Activated CD4-positive, CD25-positive, alpha-beta regulatory T cell (primary cell): Measurements from ENCODE around the gene PCYT1B.
"Not testable (repeated sequence)": the region's sequence is repeated elsewhere in the genome, so short reads cannot be mapped to it uniquely, and the experiment has no call there.

Experiments used
- DNase-seq, 4 experiments: peaks; one replicate each; lab custom pipeline; 2025; lab: John Stamatoyannopoulos, UW

Gene PCYT1B

DNA sequence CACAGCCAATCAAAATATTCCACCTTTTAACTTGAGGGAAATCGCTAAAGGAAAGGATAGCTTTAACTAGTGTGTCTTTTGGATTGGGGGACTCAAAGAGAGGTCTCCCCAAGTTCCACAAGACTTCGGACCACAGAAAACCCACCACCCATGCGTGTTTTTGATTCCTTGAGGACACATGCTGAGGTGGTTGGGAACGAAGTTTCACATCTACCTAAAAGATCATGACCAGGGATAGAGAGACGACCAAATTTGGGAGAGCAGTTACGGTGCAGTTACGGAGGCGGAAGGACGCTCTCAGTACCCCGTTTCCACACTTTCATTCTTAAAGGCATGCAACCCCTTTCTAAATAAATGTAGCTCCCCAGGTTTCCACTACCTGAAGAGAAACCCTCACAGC is 1.1 kb downstream of the PCYT1B start:
- no peak for DNase-seq

GRCh38 chrX:24643116-24643515 is 4.0 kb downstream of the PCYT1B start:
- DNase-seq = no peak

DNA sequence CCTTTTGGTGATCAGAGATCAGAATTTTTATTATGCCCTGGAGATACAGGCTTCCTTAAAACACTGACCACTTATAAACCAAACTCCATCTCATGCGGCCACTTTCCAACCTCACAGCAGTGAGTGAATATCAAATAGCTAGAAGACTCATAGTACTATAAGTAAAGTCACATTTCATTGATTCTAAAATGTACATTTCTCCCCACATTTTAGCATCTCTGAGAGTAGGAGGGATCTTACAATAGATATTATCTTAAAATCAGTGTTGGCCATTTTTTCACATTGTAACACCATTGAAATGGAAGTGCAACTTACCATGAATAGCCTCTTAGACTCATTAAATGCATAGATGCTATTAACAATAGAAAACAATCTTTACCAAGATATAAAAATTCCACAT is 17.4 kb downstream of the PCYT1B start:
- DNase-seq = no peak

DNA sequence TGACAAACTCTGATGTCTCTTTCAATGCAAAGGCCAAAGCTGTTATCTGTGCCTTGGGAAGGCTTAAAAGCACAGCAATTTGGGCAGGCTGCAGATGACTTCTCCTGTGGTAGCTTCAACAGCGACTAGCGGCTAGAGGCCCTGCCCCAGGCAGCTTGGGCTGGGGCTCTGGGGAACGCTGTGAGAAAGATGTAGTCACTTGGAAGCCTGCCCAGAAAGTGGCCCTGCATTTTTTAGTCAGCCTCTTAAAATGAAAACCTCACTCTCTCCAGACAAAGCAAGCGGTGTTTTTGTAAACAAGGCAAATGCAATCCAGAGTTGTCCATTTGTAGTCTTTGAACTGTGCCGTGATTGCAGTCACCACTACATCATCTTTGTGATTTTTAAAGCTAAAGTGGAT is 27.5 kb downstream of the PCYT1B start:
- no peak for DNase-seq

GRCh38 chrX:24610516-24610915 is 36.6 kb downstream of the PCYT1B start:
- DNase-seq = no peak

- DNase-seq = no peak
Measured at GRCh38 chrX:24607616-24608015, 39.5 kb downstream of the PCYT1B start.

DNA sequence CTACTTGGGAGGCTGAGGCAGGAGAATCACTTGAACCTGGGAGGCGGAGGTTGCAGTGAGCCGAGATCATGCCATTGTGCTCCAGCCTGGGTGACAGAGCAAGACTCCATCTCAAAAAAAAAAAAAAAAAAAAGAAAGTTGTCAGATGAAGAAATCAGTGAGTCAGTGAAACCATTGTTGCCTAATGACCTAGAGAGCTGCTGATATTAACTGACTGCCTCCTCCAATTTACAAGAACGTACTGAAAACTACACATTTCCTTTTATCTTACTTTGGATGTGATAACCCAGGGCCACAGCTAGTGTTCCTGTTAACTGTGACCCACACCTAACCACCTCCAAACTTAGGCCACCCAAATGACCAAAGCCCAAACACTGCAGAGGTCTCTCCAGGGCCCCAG is 41.2 kb downstream of the PCYT1B start:
- not testable (repeated sequence) for DNase-seq

DNA sequence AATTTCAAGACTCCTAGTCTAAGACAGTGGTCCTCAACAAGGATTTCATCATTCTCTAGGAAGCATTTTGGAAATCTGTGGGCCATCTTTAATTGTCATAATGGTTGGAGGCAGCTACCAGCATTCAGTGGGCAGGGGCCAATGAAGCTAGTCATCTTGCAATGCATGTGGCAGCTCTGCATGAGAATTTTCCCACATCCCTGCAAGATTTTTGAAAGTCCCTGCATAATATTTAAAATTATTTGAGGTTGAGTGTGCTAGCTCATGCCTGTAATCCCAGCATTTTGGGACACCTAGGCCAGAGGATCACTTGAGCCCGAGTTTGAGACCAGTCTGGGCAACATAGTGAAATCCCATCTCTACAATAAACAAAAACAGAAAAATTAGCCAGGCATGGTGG is 44.0 kb downstream of the PCYT1B start:
- DNase-seq = no peak

GRCh38 chrX:24601858-24602257 is 45.3 kb downstream of the PCYT1B start:
- DNase-seq = no peak

DNA sequence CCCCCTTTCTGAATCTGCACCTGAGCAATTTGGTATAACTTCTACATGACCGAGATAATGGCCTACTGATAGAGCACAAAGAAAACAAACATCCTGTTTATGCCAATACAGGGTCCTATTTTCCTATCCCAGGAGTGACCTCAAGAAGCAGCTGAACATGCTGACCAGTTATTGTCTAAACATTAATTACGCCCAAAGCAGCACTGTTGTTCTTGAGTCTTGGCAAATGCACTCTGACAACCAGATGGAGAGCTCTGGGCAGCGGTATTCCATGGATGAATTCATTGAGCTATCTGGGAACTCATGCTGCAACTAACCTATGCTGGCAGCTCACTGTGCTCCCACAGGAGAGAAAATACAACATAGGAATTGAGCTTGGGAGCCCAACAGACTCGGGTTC is 52.6 kb downstream of the PCYT1B start:
- no peak for DNase-seq

- DNase-seq = no peak
Measured at GRCh38 chrX:24590111-24590510, 57.0 kb downstream of the PCYT1B start.

GRCh38 chrX:24577091-24577490 is 70.1 kb downstream of the PCYT1B start:
- DNase-seq = no peak

GRCh38 chrX:24575496-24575895 is 71.7 kb downstream of the PCYT1B start:
- DNase-seq = no peak

DNA sequence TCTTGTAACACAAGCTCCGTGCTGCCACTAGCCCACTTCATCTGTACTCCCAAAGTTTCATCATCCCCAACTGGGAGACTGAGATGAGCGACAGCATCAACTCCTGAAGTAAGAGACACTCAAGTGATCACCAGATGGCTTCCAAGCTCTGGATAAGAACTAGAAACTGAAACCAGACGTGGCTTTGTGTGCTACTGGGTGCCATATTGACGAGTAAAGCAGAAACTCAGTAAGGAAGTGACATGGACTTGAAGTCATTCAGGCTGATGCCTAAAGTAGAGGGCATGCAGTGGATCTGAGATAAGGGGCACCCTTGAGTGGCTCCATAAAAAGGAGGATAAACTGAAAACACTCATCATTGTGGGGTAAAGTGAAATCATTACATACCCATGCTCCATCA is 72.4 kb downstream of the PCYT1B start:
- DNase-seq = no peak

GRCh38 chrX:24567169-24567568 is 80.0 kb downstream of the PCYT1B start:
- DNase-seq = no peak

DNA sequence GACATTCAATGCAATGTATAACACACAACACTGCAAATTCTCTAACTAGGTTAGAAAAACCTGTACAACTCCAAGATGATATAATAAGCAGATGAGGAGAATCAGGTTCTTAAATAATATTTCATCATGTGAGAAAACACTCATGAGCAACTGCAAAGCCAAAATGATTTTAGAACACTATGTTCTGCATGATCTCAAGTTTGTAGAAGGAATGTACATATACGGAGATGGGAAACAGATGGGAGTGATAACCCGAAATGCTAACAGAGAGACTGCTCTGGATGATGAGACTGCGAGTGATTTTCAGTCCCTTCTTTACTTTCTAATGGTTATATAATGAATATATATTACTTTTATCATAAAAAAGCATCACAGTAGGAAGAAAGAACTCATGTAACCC is 80.9 kb downstream of the PCYT1B start:
- DNase-seq = no peak

DNA sequence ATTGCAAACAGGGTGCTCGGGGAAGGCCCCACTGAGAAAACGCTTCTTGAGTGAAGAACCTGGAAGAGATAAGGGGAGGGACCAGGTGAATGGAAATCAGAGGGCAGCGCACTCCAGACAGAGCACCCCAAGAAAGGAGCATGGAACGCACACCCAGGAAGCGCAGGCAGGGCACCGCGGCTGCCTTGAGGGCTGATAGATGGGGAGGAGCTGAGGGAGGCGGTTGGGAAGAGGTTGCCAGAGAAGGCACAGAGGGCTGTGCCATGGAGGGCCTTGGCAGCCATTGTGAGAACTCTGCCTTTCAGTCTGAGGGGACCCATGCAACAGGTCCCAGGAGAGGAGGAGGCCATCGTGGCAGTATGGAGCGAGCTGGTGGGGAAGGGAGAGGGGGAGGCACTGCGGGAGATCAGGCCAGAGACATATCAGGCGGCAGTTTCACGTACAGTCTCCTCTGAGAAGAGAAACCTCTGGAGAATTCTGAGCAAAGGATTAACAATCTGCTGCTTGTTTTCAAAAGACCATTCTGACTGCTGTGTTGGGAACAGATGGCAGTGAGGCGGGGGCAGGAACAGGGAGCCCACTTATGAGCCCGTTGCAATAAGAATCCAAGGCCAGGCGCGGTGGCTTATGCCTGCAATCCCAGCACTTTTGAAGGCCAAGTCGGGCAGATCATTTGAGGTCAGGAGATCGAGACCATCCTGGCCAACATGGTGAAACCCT is 83.7 kb downstream of the PCYT1B start:
- DNase-seq = no peak

DNA sequence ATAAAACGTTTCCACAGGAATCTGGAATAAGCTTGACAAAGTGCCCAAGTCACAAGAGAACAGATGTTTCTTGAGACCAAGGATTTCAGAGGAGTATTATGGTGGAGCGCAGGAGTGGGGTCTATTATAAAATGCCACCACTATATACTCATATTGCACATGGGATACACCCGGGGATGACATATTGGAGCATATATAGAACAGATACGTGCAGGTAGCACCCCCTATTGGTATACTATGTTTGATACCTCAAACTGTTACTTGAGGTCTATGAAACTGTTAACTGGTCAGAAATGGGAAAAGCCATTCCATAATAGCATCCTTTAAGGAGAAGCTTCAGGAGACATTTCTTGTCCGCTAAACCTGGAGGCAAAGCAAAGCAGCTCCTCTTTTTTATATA is 86.0 kb downstream of the PCYT1B start:
- DNase-seq = no peak

- DNase-seq = no peak
Measured at GRCh38 chrX:24553011-24553410, 94.1 kb downstream of the PCYT1B start.

GRCh38 chrX:24550166-24550565 is 97.0 kb downstream of the PCYT1B start:
- DNase-seq = no peak

GRCh38 chrX:24547961-24548360 is 99.2 kb downstream of the PCYT1B start:
- no peak for DNase-seq

DNA sequence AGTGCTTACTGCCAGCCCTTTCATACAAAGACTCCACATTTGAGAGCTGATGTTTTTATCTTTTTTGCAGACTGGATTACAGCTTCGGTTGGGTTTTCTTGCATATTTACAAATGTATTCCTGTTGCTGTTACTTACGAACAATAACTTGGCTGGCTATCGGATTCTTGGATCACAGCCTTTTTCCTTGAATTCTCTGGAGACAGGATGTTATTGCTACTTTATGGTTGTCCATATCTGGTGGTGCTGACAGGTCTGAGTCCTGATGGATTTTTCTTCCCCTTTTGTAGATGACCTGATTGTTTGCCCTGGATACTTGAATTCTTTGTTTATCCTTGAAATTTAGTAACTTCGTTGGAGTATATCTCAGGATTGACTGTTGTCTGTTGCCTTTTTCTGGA is 104.4 kb downstream of the PCYT1B start:
- no peak for DNase-seq

DNA sequence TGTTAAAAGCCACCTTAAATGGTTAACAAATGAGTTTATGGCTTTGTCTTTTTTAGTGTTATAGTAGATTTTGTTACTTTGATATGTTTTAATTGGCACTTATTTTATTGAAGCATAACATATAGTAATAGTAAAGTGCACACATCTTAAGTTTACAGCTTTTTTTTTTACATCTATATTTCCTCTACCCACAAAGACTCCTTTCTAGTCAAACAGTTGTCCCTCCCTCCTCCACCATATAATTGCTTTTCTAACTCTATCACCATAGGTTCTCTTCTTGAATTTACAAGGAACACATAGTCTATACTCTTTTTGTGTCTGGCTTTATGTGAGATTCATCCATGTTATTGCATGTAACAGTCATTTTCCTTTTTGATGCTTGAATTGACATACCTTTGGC is 110.6 kb downstream of the PCYT1B start:
- DNase-seq = no peak

- DNase-seq = no peak
Measured at GRCh38 chrX:24528605-24529004, 118.5 kb downstream of the PCYT1B start.

GRCh38 chrX:24526616-24527015 is 120.5 kb downstream of the PCYT1B start:
- no peak for DNase-seq
